Peyer's patch (tissue), 4 donors: ENCODE measurements around the gene ARHGAP1. TPM values are rescaled to one million over a fixed set of nuclear protein-coding genes. Genes with fewer than 3 reads are reported as not detected.

Experiments used
- DNase-seq, 3 donors: peaks; one replicate each; pipeline ENCODE4 v3.0.0-alpha.2; 2017 to 2019
- H3K27ac ChIP-seq, 4 donors: fragments of 200-600 bp; sonication (generic); one replicate each; pipeline ENCODE4 v1.5.1; 2016 to 2019
- H3K27me3 ChIP-seq, 2 donors: fragments of 200-600 bp; sonication (generic); one replicate each; pipeline ENCODE4 v1.5.1; 2019
- H3K36me3 ChIP-seq, 3 donors: fragments of 200-600 bp; sonication (generic); one replicate each; pipeline ENCODE4 v1.5.1; 2016 to 2019
- H3K4me1 ChIP-seq, 4 donors: fragments of 200-600 bp; sonication (generic); one replicate each; pipeline ENCODE4 v1.5.1; 2016 to 2019
- H3K4me3 ChIP-seq, 4 donors: fragments of 200-600 bp; sonication (generic); 1 replicate in 3 of 4; 2 replicates in 1 of 4; pipeline ENCODE4 v1.5.1; 2016 to 2019; ENCODE audit warnings: mild to moderate bottlenecking in 1 of 4
- H3K9me3 ChIP-seq, 4 donors: fragments of 200-600 bp; sonication (generic); one replicate each; pipeline ENCODE4 v1.5.1; 2016 to 2019; ENCODE audit warnings: mild to moderate bottlenecking in 1 of 4
- CTCF ChIP-seq, 6 experiments: fragments of 450-650 bp in 4 of 6; fragments of 200-600 bp in 2 of 6; sonication (generic) in 1 of 6; IDR thresholded peaks; one replicate each; pipeline ENCODE4 v1.5.1; 2017 to 2019; ENCODE audit warnings: antibody characterized with exemption in 6 of 6, mild to moderate bottlenecking in 3 of 6, moderate library complexity in 1 of 6
- POLR2A ChIP-seq, 2 donors: fragments of 450-650 bp; IDR thresholded peaks; one replicate each; pipeline ENCODE4 v1.5.1; 2017; ENCODE audit warnings: antibody characterized with exemption in 2 of 2, mild to moderate bottlenecking in 2 of 2, moderate library complexity in 2 of 2
- total RNA-seq, 4 donors: library from RNA; depleted of rRNA; stranded (reverse); fragments of >200 nt; gene quantifications; one replicate each; pipeline ENCODE4 v1.1.0, GENCODE V29; 2016

Gene ARHGAP1
- total RNA-seq, result 10 to 100 TPM; 52.0 to 85.8 (median 62.7) TPM

DNA sequence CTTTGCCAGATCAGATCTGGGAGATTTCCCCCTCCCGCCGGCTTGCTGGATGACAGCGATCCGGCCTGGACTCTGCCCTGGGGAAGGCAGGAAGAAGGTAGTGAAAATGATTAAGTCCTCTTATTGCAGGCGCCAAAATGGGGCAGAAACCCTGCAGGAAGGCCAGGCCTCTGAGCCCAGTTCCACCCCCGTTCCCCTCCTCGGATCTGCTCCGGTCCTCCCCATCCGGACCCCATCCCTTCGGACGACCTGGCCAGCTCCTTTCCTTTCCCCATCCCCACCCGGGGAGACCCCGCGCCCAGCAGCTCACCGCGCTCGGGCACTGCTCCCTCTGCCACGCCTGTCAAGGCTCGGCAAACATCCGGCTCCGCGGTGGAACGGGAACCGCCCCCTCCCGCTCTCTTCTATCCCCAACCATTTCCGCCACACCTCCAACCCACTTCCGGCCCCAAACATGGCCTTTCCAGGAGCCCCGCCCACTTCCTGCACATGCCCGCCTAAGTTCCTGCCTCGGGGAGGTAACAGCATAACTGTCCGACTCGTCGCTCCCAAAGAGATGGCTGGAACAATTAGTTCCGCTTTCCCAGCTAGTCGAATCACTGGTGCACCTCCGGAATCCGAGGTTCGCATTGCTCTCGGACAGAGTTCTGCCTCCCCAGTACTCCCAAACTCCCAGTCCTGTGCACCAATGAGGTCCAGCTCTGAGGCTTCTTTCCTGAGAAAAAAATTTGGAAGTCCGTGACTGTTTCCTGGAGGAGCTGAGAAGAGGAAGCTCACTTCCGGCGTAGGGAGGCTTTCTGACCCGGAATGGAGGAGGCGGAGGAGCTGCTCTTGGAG lies at the start of gene ARHGAP1, which contains the start of gene ZNF408:
Gene ARHGAP1 (minus strand): TSS at position 379 of the 837 bp plus-strand sequence. CDS start 4,512 bp downstream, outside the sequence.
Gene ZNF408 (plus strand): TSS at position 791 of the 837 bp plus-strand sequence. CDS start 17 bp downstream, at position 808.
- Histone ChIP-seq H3K27ac (peak within 1 kb of the TSS; percentile 79 to 93 (median 84)), H3K4me3 (peak within 1 kb of the TSS; percentile 74 to 96 (median 82)), H3K36me3 (peaks cover 0 to 44% (median 0%) of the 10 kb centered on the region in 3 donors), H3K27me3 (no peaks in the 10 kb centered on the region), H3K4me1 (peaks cover 0 to 47% (median 4%) of the 10 kb centered on the region in 4 donors), H3K9me3 (no peaks in the 10 kb centered on the region)
- no peak for TF ChIP-seq CTCF (IDR thresholded peaks at IDR 0.05)
- peak; percentile 95 to 96 for TF ChIP-seq POLR2A (IDR thresholded peaks at IDR 0.05)
- peak; percentile 99 to 100 (median 100) for DNase-seq

DNA sequence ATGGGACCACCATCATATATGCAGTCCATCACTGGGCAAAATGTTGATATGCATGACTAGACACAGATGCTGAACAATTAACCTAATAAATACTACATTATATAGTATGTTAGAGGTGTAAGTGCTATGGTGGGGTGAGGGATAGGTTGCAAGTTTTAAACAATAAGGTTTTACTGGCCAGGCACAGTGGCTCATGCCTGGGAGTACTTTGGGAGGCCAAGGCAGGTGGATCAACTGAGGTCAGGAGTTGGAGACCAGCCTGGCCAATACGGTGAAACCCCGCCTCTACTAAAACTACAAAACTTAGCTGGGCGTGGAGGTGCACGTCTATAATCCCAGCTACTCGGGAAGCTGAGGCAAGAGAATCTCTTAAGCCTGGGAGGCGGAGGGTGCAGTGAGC lies 46.7 kb upstream of the ARHGAP1 start:
- no peak for DNase-seq
- H3K27me3 ChIP-seq, result no peaks in the 10 kb centered on the region
- H3K9me3 ChIP-seq, result no peaks in the 10 kb centered on the region
- H3K36me3 ChIP-seq, result peaks cover 0 to 97% (median 0%) of the 10 kb centered on the region in 3 donors
- no peaks in the 10 kb centered on the region for H3K4me1 ChIP-seq
- no peak overlapping the region for H3K4me3 ChIP-seq
- TF ChIP-seq CTCF (IDR thresholded peaks at IDR 0.05) (no peak), POLR2A (IDR thresholded peaks at IDR 0.05) (no peak)
- H3K27ac ChIP-seq, result no peak overlapping the region

DNA sequence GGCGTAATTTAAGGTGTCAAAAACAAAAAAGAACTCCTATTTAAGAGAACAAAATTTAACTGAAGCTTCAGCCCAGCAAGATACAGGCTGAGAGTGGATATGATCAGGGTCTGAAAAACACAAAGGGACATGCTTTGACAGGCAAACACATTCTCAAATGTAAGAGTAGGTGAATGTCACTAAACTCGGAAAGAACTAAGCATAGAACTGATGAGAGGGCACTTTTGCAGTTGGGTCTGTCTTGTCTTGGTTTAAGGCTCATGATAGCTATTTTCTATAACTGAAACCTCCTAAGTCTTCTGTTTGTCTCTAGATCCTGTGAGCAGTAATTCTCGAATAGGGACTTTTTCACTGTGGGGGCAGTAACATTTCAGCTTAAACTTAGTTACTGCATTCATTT lies 45.6 kb upstream of the ARHGAP1 start:
- Histone ChIP-seq H3K9me3 (no peaks in the 10 kb centered on the region), H3K4me1 (no peaks in the 10 kb centered on the region), H3K36me3 (peaks cover 0 to 88% (median 0%) of the 10 kb centered on the region in 3 donors), H3K4me3 (no peak overlapping the region), H3K27me3 (no peaks in the 10 kb centered on the region), H3K27ac (no peak overlapping the region)
- TF ChIP-seq POLR2A (IDR thresholded peaks at IDR 0.05), result no peak
- TF ChIP-seq CTCF (IDR thresholded peaks at IDR 0.05), result no peak
- no peak for DNase-seq

GRCh38 chr11:46745328-46745727 lies 44.9 kb upstream of the ARHGAP1 start:
- DNase-seq, result no peak

More at GRCh38 chr11:46745328-46745727, 44.9 kb upstream of the ARHGAP1 start:
- H3K9me3 ChIP-seq, result no peaks in the 10 kb centered on the region
- peaks cover 0 to 82% (median 0%) of the 10 kb centered on the region in 3 donors for H3K36me3 ChIP-seq
- H3K4me3 ChIP-seq, result no peak overlapping the region
- H3K4me1 ChIP-seq, result no peaks in the 10 kb centered on the region
- TF ChIP-seq CTCF (IDR thresholded peaks at IDR 0.05) (no peak), POLR2A (IDR thresholded peaks at IDR 0.05) (no peak)
- no peak overlapping the region for H3K27ac ChIP-seq
- H3K27me3 ChIP-seq, result no peaks in the 10 kb centered on the region
